Measurements from ENCODE around the gene CENPO. TPM values are rescaled to one million over a fixed set of nuclear protein-coding genes. Genes with fewer than 3 reads are reported as not detected.

The CENPO gene
- polyA plus RNA-seq, 3 donors, result 1.6 to 2.6 (median 2.3) TPM

DNA sequence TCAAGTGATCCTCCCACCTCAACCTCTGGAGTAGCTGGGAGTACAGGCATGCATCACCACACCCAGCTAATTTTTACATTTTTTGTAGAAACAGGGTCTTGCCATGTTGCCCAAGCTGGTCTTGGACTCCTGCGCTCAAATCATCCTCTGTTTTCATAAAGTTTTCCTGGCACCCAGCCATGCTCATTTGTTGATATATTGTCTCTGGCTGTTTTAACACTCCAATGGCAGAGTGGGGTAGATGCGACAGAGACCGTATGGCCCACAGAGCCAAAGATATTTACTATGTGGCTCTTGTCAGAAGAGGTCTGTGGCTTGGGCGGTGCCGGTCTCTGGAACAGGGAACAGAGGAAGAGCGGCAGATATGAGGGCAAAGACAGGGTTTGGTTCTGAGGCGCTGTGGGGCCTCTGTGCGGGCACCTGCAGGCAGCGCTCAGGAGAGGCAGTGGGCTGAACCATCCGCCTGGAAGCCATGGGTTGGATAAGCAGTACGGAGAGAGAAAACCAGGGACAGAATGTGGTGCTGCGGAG is 50.2 kb downstream of the CENPO start:
- H3K9me3 Mint-ChIP-seq, result peaks cover 12 to 24% (median 19%) of the 10 kb centered on the region in 7 donors
- H3K36me3 Mint-ChIP-seq, result peaks cover 29 to 35% of the 10 kb centered on the region in 2 donors
- TF ChIP-seq, protein P1, sequence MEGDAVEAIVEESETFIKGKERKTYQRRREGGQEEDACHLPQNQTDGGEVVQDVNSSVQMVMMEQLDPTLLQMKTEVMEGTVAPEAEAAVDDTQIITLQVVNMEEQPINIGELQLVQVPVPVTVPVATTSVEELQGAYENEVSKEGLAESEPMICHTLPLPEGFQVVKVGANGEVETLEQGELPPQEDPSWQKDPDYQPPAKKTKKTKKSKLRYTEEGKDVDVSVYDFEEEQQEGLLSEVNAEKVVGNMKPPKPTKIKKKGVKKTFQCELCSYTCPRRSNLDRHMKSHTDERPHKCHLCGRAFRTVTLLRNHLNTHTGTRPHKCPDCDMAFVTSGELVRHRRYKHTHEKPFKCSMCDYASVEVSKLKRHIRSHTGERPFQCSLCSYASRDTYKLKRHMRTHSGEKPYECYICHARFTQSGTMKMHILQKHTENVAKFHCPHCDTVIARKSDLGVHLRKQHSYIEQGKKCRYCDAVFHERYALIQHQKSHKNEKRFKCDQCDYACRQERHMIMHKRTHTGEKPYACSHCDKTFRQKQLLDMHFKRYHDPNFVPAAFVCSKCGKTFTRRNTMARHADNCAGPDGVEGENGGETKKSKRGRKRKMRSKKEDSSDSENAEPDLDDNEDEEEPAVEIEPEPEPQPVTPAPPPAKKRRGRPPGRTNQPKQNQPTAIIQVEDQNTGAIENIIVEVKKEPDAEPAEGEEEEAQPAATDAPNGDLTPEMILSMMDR (IDR thresholded peaks at IDR 0.05), result no peak
- H3K27ac Mint-ChIP-seq, result peak overlapping the region in 3 of 7 donors; percentile 5 to 54 (median 54)
- no peaks in the 10 kb centered on the region for H4K20me1 ChIP-seq (ENCODE audit: insufficient read depth, low read length)
- peaks cover 0 to 23% of the 10 kb centered on the region in 2 donors for H3K9me3 ChIP-seq (replicated peaks in 1 of 2; ENCODE audit: control insufficient read depth in 1 of 2, insufficient read depth in 1 of 2, low read length in 2 of 2)
- no peak overlapping the region for H3K4me3 Mint-ChIP-seq
- no peaks in the 10 kb centered on the region for H3K4me1 Mint-ChIP-seq
- no peak for DNase-seq
- intact Hi-C loops (cut with micrococcal nuclease), result no loop called here
- H2AFZ ChIP-seq (ENCODE audit: insufficient read depth, low read depth, low read length, poor library complexity, severe bottlenecking), result no peak overlapping the region
- H3K4me2 ChIP-seq (replicated peaks; ENCODE audit: extremely low read depth, low read length, poor library complexity, severe bottlenecking), result no peak overlapping the region
- H3K4me3 ChIP-seq (replicated peaks in 1 of 3; ENCODE audit: low read depth in 2 of 3, low read length in 3 of 3), result no peak overlapping the region
- WGBS (ENCODE audit: insufficient coverage), result over 99% methylated on average over 10 of the region's 12 CpGs
- no peak overlapping the region for H3K9ac ChIP-seq (ENCODE audit: insufficient read depth, low read length, poor library complexity, severe bottlenecking)
- H3K27ac ChIP-seq (ENCODE audit: low read depth in 1 of 2, low read length in 2 of 2), result no peak overlapping the region
- H3K27me3 ChIP-seq (ENCODE audit: control insufficient read depth in 2 of 2, insufficient read depth in 2 of 2, low read length in 2 of 2), result no peaks in the 10 kb centered on the region
- H3K79me2 ChIP-seq (ENCODE audit: insufficient read depth, low read length), result no peaks in the 10 kb centered on the region
- no peaks in the 10 kb centered on the region for H3K27me3 Mint-ChIP-seq (ENCODE audit: low read depth in 3 of 3)
- no peaks in the 10 kb centered on the region for H3K36me3 ChIP-seq (replicated peaks in 1 of 2; ENCODE audit: control insufficient read depth in 1 of 2, insufficient read depth in 2 of 2, low read length in 2 of 2)
- H3K4me1 ChIP-seq (ENCODE audit: control insufficient read depth in 1 of 2, insufficient read depth in 2 of 2, low read length in 2 of 2), result no peaks in the 10 kb centered on the region

GRCh38 chr2:24844023-24844685 is 50.9 kb downstream of the CENPO start:
- Histone ChIP-seq H3K4me1 (ENCODE audit: control insufficient read depth in 1 of 2, insufficient read depth in 2 of 2, low read length in 2 of 2) (no peaks in the 10 kb centered on the region), H3K79me2 (ENCODE audit: insufficient read depth, low read length) (no peaks in the 10 kb centered on the region), H3K9ac (ENCODE audit: insufficient read depth, low read length, poor library complexity, severe bottlenecking) (no peak overlapping the region), H4K20me1 (ENCODE audit: insufficient read depth, low read length) (no peaks in the 10 kb centered on the region), H2AFZ (ENCODE audit: insufficient read depth, low read depth, low read length, poor library complexity, severe bottlenecking) (no peak overlapping the region), H3K36me3 (replicated peaks in 1 of 2; ENCODE audit: control insufficient read depth in 1 of 2, insufficient read depth in 2 of 2, low read length in 2 of 2) (no peaks in the 10 kb centered on the region), H3K27ac (ENCODE audit: low read depth in 1 of 2, low read length in 2 of 2) (no peak overlapping the region), H3K9me3 (replicated peaks in 1 of 2; ENCODE audit: control insufficient read depth in 1 of 2, insufficient read depth in 1 of 2, low read length in 2 of 2) (peaks cover 0 to 31% of the 10 kb centered on the region in 2 donors), H3K4me2 (replicated peaks; ENCODE audit: extremely low read depth, low read length, poor library complexity, severe bottlenecking) (no peak overlapping the region), H3K4me3 (replicated peaks in 1 of 3; ENCODE audit: low read depth in 2 of 3, low read length in 3 of 3) (no peak overlapping the region), H3K27me3 (ENCODE audit: control insufficient read depth in 2 of 2, insufficient read depth in 2 of 2, low read length in 2 of 2) (no peaks in the 10 kb centered on the region)
- H3K4me3 Mint-ChIP-seq, result no peak overlapping the region
- intact Hi-C loops (cut with micrococcal nuclease), result no loop called here
- no peak overlapping the region for H3K27ac Mint-ChIP-seq
- peaks cover 18 to 29% (median 26%) of the 10 kb centered on the region in 7 donors for H3K9me3 Mint-ChIP-seq
- 99% methylated on average over 9 of the region's 9 CpGs for WGBS (ENCODE audit: insufficient coverage)
- peaks cover 0 to 2% (median 0%) of the 10 kb centered on the region in 3 donors for H3K27me3 Mint-ChIP-seq (ENCODE audit: low read depth in 3 of 3)
- H3K36me3 Mint-ChIP-seq, result peaks cover 29 to 35% of the 10 kb centered on the region in 2 donors
- no peaks in the 10 kb centered on the region for H3K4me1 Mint-ChIP-seq
- no peak for DNase-seq
- TF ChIP-seq, protein P1 (IDR thresholded peaks at IDR 0.05), result no peak
